ENCODE results near the gene M1AP. TPM values are rescaled to one million over a fixed set of nuclear protein-coding genes. Genes with fewer than 3 reads are reported as not detected.
A peak's percentile ranks its signal among the peaks of the same experiment; 100 is the strongest.

The M1AP gene
- total RNA-seq, 1 experiment from 2014 or later: 3.9 TPM

- Histone ChIP-seq H3K36me3 (replicated peaks; ENCODE audit: control insufficient read depth, insufficient read depth, low read length) (no peaks in the 10 kb centered on the region), H3K27me3 (ENCODE audit: control insufficient read depth, insufficient read depth, low read length) (peaks cover 31% of the 10 kb centered on the region), H3K4me3 (ENCODE audit: insufficient read depth, low read depth, low read length) (no peak overlapping the region)
- DNase-seq: no peak
Observed at GRCh38 chr2:74544634-74545033, 103.5 kb downstream of the M1AP start.

- no peak overlapping the region for H3K4me3 ChIP-seq (ENCODE audit: insufficient read depth, low read depth, low read length)
- no peak for DNase-seq
- peaks cover 16% of the 10 kb centered on the region for H3K27me3 ChIP-seq (ENCODE audit: control insufficient read depth, insufficient read depth, low read length)
- no peaks in the 10 kb centered on the region for H3K36me3 ChIP-seq (replicated peaks; ENCODE audit: control insufficient read depth, insufficient read depth, low read length)
Observed at GRCh38 chr2:74542978-74543377, 105.2 kb downstream of the M1AP start.

- Histone ChIP-seq H3K36me3 (replicated peaks; ENCODE audit: control insufficient read depth, insufficient read depth, low read length) (no peaks in the 10 kb centered on the region), H3K4me3 (ENCODE audit: insufficient read depth, low read depth, low read length) (no peak overlapping the region), H3K27me3 (ENCODE audit: control insufficient read depth, insufficient read depth, low read length) (no peaks in the 10 kb centered on the region; the same call in 1 of the 2 replicates)
- DNase-seq: no peak
Observed at GRCh38 chr2:74540291-74540690, 107.8 kb downstream of the M1AP start.

- Histone ChIP-seq H3K27me3 (ENCODE audit: control insufficient read depth, insufficient read depth, low read length) (no peaks in the 10 kb centered on the region; the same call in 1 of the 2 replicates), H3K4me3 (ENCODE audit: insufficient read depth, low read depth, low read length) (no peak overlapping the region), H3K36me3 (replicated peaks; ENCODE audit: control insufficient read depth, insufficient read depth, low read length) (no peaks in the 10 kb centered on the region)
- DNase-seq: peak; percentile 53
Observed at GRCh38 chr2:74538881-74539339, 109.2 kb downstream of the M1AP start.

GRCh38 chr2:74537140-74537539 lies 111.0 kb downstream of the M1AP start:
- Histone ChIP-seq H3K4me3 (ENCODE audit: insufficient read depth, low read depth, low read length) (no peak overlapping the region), H3K36me3 (replicated peaks; ENCODE audit: control insufficient read depth, insufficient read depth, low read length) (peaks cover 4% of the 10 kb centered on the region), H3K27me3 (ENCODE audit: control insufficient read depth, insufficient read depth, low read length) (no peaks in the 10 kb centered on the region; the same call in 1 of the 2 replicates)
- DNase-seq: no peak

GRCh38 chr2:74536166-74536950 lies 111.8 kb downstream of the M1AP start:
- Histone ChIP-seq H3K27me3 (ENCODE audit: control insufficient read depth, insufficient read depth, low read length) (no peaks in the 10 kb centered on the region; the same call in 1 of the 2 replicates), H3K36me3 (replicated peaks; ENCODE audit: control insufficient read depth, insufficient read depth, low read length) (peaks cover 6% of the 10 kb centered on the region), H3K4me3 (ENCODE audit: insufficient read depth, low read depth, low read length) (no peak overlapping the region)
- DNase-seq: peak; percentile 33

- no peak overlapping the region for H3K4me3 ChIP-seq (ENCODE audit: insufficient read depth, low read depth, low read length)
- H3K27me3 ChIP-seq (ENCODE audit: control insufficient read depth, insufficient read depth, low read length): peaks cover 5% of the 10 kb centered on the region; the same call in 1 of the 2 replicates
- no peak for DNase-seq
- H3K36me3 ChIP-seq (replicated peaks; ENCODE audit: control insufficient read depth, insufficient read depth, low read length): peaks cover 6% of the 10 kb centered on the region
Observed at GRCh38 chr2:74535440-74535965, 112.6 kb downstream of the M1AP start.

GRCh38 chr2:74534411-74534810 lies 113.7 kb downstream of the M1AP start:
- DNase-seq: no peak
- no peak overlapping the region for H3K4me3 ChIP-seq (ENCODE audit: insufficient read depth, low read depth, low read length)
- peaks cover 5% of the 10 kb centered on the region; the same call in 1 of the 2 replicates for H3K27me3 ChIP-seq (ENCODE audit: control insufficient read depth, insufficient read depth, low read length)
- peaks cover 6% of the 10 kb centered on the region for H3K36me3 ChIP-seq (replicated peaks; ENCODE audit: control insufficient read depth, insufficient read depth, low read length)

- Histone ChIP-seq H3K36me3 (replicated peaks; ENCODE audit: control insufficient read depth, insufficient read depth, low read length) (peaks cover 6% of the 10 kb centered on the region), H3K4me3 (ENCODE audit: insufficient read depth, low read depth, low read length) (no peak overlapping the region), H3K27me3 (ENCODE audit: control insufficient read depth, insufficient read depth, low read length) (peaks cover 5% of the 10 kb centered on the region; the same call in 1 of the 2 replicates)
- DNase-seq: no peak
Observed at GRCh38 chr2:74533464-74533863, 114.7 kb downstream of the M1AP start.

- peaks cover 5% of the 10 kb centered on the region; the same call in 1 of the 2 replicates for H3K27me3 ChIP-seq (ENCODE audit: control insufficient read depth, insufficient read depth, low read length)
- H3K36me3 ChIP-seq (replicated peaks; ENCODE audit: control insufficient read depth, insufficient read depth, low read length): peaks cover 14% of the 10 kb centered on the region
- no peak for DNase-seq
- no peak overlapping the region for H3K4me3 ChIP-seq (ENCODE audit: insufficient read depth, low read depth, low read length)
Observed at GRCh38 chr2:74532222-74532621, 115.9 kb downstream of the M1AP start.

GRCh38 chr2:74531666-74532065 lies 116.5 kb downstream of the M1AP start:
- DNase-seq: no peak
- peaks cover 5% of the 10 kb centered on the region; the same call in 1 of the 2 replicates for H3K27me3 ChIP-seq (ENCODE audit: control insufficient read depth, insufficient read depth, low read length)
- no peak overlapping the region for H3K4me3 ChIP-seq (ENCODE audit: insufficient read depth, low read depth, low read length)
- H3K36me3 ChIP-seq (replicated peaks; ENCODE audit: control insufficient read depth, insufficient read depth, low read length): peaks cover 20% of the 10 kb centered on the region

- DNase-seq: peak; percentile 86
- peak overlapping the region; percentile 99 for H3K4me3 ChIP-seq (ENCODE audit: insufficient read depth, low read depth, low read length)
- H3K36me3 ChIP-seq (replicated peaks; ENCODE audit: control insufficient read depth, insufficient read depth, low read length): peaks cover 24% of the 10 kb centered on the region
- peaks cover 5% of the 10 kb centered on the region; the same call in 1 of the 2 replicates for H3K27me3 ChIP-seq (ENCODE audit: control insufficient read depth, insufficient read depth, low read length)
Observed at GRCh38 chr2:74530239-74531187, 117.6 kb downstream of the M1AP start.

- Histone ChIP-seq H3K4me3 (ENCODE audit: insufficient read depth, low read depth, low read length) (peak within 1 kb of the TSS; percentile 99), H3K36me3 (replicated peaks; ENCODE audit: control insufficient read depth, insufficient read depth, low read length) (peaks cover 24% of the 10 kb centered on the region), H3K27me3 (ENCODE audit: control insufficient read depth, insufficient read depth, low read length) (peaks cover 5% of the 10 kb centered on the region; the same call in 1 of the 2 replicates)
- peak; percentile 100 for DNase-seq
Observed at GRCh38 chr2:74529357-74530238, 118.5 kb downstream of the M1AP start, which contains the start of the genes AUP1 and HTRA2. TSS of gene AUP1 (minus strand) at chr2:74529706. CDS start at chr2:74529629, 77 bp downstream. TSS of gene HTRA2 (plus strand) at chr2:74529933. CDS start at chr2:74530007, 74 bp downstream.

Measured in H7 (cell line).